ENCODE measurements around the gene STRA6. TPM values are rescaled to one million over a fixed set of nuclear protein-coding genes. Genes with fewer than 3 reads are reported as not detected.

Gene STRA6
- total and polyA plus RNA-seq, 2 of the 8 experiments (the other 6 are each of a cell fraction or from before 2014, with no cell fraction given), result 9.3 to 14.5 TPM

DNA sequence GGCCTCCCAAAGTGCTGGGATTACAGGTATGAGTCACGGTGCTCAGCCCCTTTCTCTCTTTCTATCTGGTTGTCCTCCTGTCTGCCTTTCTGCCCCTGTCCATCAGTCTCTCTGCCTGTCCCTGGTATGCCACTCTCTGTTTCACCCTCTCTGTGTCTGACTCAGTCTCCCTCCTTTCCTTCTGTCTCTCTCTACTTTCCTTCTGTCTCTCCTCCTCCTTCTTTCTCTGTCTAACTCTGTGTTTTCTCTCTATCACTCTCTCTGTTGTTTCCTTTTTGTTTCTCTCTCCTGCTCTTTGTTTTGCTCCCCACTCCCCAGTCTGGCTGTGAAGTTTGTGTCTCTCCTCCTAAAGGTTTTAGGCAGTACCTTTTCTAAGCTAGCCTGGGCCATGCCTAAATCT is 9.1 kb upstream of the STRA6 start:
- POLR2A ChIA-PET (ENCODE audit: partially characterized antibody), result interaction anchor here (1.0 to 7.0 kb wide), 7 partner anchors 9 to 79 kb away, joined by 3 to 58 read pairs (median 4); partner anchors contain the start of gene STRA6
- CTCF ChIA-PET (ENCODE audit: partially characterized antibody), result interaction anchor here (0.6 to 2.7 kb wide), 6 partner anchors 8 to 147 kb away, joined by 3 to 8 read pairs (median 3); no protein-coding TSS in a partner anchor
- H3K79me1 ChIP-seq (ENCODE audit: low read depth, low read length), result no peaks in the 10 kb centered on the region
- TF ChIP-seq SIN3A (conservative IDR thresholded peaks at IDR 0.05 in 1 of 2, IDR thresholded peaks at IDR 0.05 in 1 of 2; ENCODE audit: low read depth in 1 of 2, low read length in 2 of 2), result no peak
- no peak for TF ChIP-seq CBX5 (IDR thresholded peaks at IDR 0.05; ENCODE audit: low read depth, low read length)
- TF ChIP-seq JUND (IDR thresholded peaks at IDR 0.05; ENCODE audit: low read length), result no peak
- TF ChIP-seq, protein P1, sequence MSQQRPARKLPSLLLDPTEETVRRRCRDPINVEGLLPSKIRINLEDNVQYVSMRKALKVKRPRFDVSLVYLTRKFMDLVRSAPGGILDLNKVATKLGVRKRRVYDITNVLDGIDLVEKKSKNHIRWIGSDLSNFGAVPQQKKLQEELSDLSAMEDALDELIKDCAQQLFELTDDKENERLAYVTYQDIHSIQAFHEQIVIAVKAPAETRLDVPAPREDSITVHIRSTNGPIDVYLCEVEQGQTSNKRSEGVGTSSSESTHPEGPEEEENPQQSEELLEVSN (IDR thresholded peaks at IDR 0.05), result no peak
- no peak for TF ChIP-seq TEAD4 (IDR thresholded peaks at IDR 0.05; ENCODE audit: low read depth, low read length)
- TF ChIP-seq SRF (IDR thresholded peaks at IDR 0.05; ENCODE audit: low read depth, low read length), result no peak
- no peak for TF ChIP-seq RBBP5 (IDR thresholded peaks at IDR 0.05; ENCODE audit: borderline replicate concordance, low read depth, low read length)
- no peak for TF ChIP-seq BACH1 (IDR thresholded peaks at IDR 0.05; ENCODE audit: low read length)
- TF ChIP-seq HDAC6 (IDR thresholded peaks at IDR 0.05; ENCODE audit: low read depth, low read length), result no peak
- no peak for TF ChIP-seq KDM4A (IDR thresholded peaks at IDR 0.05; ENCODE audit: low read depth, low read length, severe bottlenecking)
- no peak for TF ChIP-seq FOSL1 (IDR thresholded peaks at IDR 0.05; ENCODE audit: insufficient read depth, low read depth, low read length)
- no peak for TF ChIP-seq TBP (IDR thresholded peaks at IDR 0.05; ENCODE audit: low read depth, low read length)

More for the DNA sequence above, 9.1 kb upstream of the STRA6 start:
- Histone ChIP-seq H2BK15ac (ENCODE audit: low read length) (peak overlapping the region; percentile 95), H3K4me3 (ENCODE audit: extremely low read depth in 1 of 4, insufficient read depth in 2 of 4, low read depth in 3 of 4, low read length in 4 of 4) (no peak overlapping the region), H2BK20ac (ENCODE audit: low read length) (peak overlapping the region; percentile 74), H2BK5ac (ENCODE audit: low read depth, low read length) (peak overlapping the region; percentile 93), H2AFZ (ENCODE audit: low read length) (no peak overlapping the region), H3K9me3 (ENCODE audit: insufficient read depth in 2 of 2, low read depth in 1 of 2, low read length in 1 of 2) (no peaks in the 10 kb centered on the region), H3K23ac (ENCODE audit: insufficient read length) (no peak overlapping the region), H3K27me3 (replicated peaks in 1 of 4; ENCODE audit: control insufficient read depth in 3 of 4, extremely low read depth in 1 of 4, insufficient read depth in 3 of 4, low read length in 3 of 4) (peaks cover 0 to 10% (median 7%) of the 10 kb centered on the region in 4 experiments; a peak in 6 of 7 replicates), H3K9ac (replicated peaks in 1 of 4; ENCODE audit: extremely low read depth in 1 of 4, low read depth in 3 of 4, low read length in 3 of 4) (no peak overlapping the region), H3K56ac (replicated peaks; ENCODE audit: insufficient read length, low read depth, low read length) (no peak overlapping the region), H4K91ac (replicated peaks; ENCODE audit: insufficient read length, low read length) (peak overlapping the region; percentile 71), H2AK5ac (ENCODE audit: low read depth, low read length) (peak overlapping the region; percentile 97), H3K18ac (ENCODE audit: extremely low read depth, low read length) (peak overlapping the region; percentile 64; the same call in 1 of the 2 replicates), H3K27ac (ENCODE audit: low read depth, low read length) (no peak overlapping the region), H4K5ac (ENCODE audit: insufficient read length, low read depth, low read length) (no peak overlapping the region), H3K4me2 (ENCODE audit: insufficient read depth in 1 of 2, low read depth in 2 of 2, low read length in 2 of 2) (peak overlapping the region in 1 of 2 experiments; percentile 5; a peak in 1 of 4 replicates), H3K14ac (ENCODE audit: insufficient read length) (no peak overlapping the region), H3K23me2 (ENCODE audit: low read depth, low read length) (peaks cover 2% of the 10 kb centered on the region), H4K20me1 (replicated peaks in 1 of 2; ENCODE audit: control insufficient read depth in 1 of 2, insufficient read depth in 2 of 2, low read length in 2 of 2) (no peaks in the 10 kb centered on the region), H3K36me3 (ENCODE audit: control insufficient read depth in 2 of 4, insufficient read depth in 4 of 4, low read length in 3 of 4) (no peaks in the 10 kb centered on the region), H2BK120ac (replicated peaks; ENCODE audit: low read depth, low read length) (no peak overlapping the region), H2BK12ac (ENCODE audit: low read depth, low read length) (peak overlapping the region; percentile 98; the same call in 1 of the 2 replicates), H3K4me1 (replicated peaks in 1 of 4; ENCODE audit: control insufficient read depth in 3 of 4, insufficient read depth in 4 of 4, low read length in 3 of 4) (peaks cover 35 to 57% (median 47%) of the 10 kb centered on the region in 4 experiments), H3K4ac (replicated peaks; ENCODE audit: insufficient read length, low read depth, low read length) (no peak overlapping the region), H3K79me2 (ENCODE audit: control insufficient read depth in 1 of 2, insufficient read depth in 2 of 2, low read length in 2 of 2) (no peaks in the 10 kb centered on the region), H4K8ac (ENCODE audit: extremely low read depth, insufficient read depth, low read length) (no peak overlapping the region)
- WGBS, 2 experiments (ENCODE audit: extremely low coverage in 1 of 2, insufficient coverage in 1 of 2, insufficient read length in 1 of 2, insufficient replicate concordance in 2 of 2, low coverage in 1 of 2, low lambda C conversion rate in 2 of 2, missing lambda C conversion rate in 1 of 2), result 80% methylated on average over 1 of the region's 1 CpG; no CpG with 5 or more reads in 1 of the 2 experiments
- no peak for DNase-seq (ENCODE audit: low read depth in 1 of 2, low spot score in 2 of 2)
- FAIRE-seq, result no peak

All from H1 (cell line).